ENCODE data around the gene C3orf62. TPM values are rescaled to one million over a fixed set of nuclear protein-coding genes. Genes with fewer than 3 reads are reported as not detected.
A peak's percentile ranks its signal among the peaks of the same experiment; 100 is the strongest.

Gene C3orf62
- total and polyA plus RNA-seq, 3 donors from 2014 or later: 14.1 to 48.6 (median 25.9) TPM

DNA sequence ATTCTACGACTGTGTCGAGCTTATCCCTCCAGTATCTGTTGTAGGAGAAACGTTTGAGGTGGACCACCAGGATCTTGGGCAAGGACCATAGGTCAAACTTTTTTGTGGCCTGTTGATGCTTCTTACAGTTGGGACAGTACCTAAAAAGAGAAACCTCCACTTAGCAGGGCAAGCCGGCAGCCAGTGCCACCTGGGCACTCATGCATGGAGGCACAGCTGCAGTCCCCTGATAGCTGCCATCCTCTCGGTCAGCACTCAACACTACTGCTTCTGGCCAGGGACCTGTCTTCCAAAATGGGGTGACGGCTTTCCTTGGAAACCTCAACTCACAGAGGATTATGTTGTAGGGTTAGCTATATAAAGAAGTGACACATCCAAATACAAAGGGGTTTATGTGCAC is 7.0 kb upstream of the C3orf62 start:
- Histone ChIP-seq H3K27me3 (no peaks in the 10 kb centered on the region), H3K4me3 (no peak overlapping the region), H3K9me3 (no peaks in the 10 kb centered on the region), H3K4me1 (peaks cover 3% of the 10 kb centered on the region), H3K27ac (no peak overlapping the region), H3K36me3 (ENCODE audit: low read depth, missing control alignments) (no peaks in the 10 kb centered on the region)
- intact Hi-C loops (cut with DNase I; ENCODE audit: low total_unique reads): no loop called here
- 90 to 93% methylated on average over 4 to 6 of the region's 6 CpGs for WGBS, 2 donors
- no peak for DNase-seq
- no peak for TF ChIP-seq POLR2A (IDR thresholded peaks at IDR 0.05)
- TF ChIP-seq, protein P1, sequence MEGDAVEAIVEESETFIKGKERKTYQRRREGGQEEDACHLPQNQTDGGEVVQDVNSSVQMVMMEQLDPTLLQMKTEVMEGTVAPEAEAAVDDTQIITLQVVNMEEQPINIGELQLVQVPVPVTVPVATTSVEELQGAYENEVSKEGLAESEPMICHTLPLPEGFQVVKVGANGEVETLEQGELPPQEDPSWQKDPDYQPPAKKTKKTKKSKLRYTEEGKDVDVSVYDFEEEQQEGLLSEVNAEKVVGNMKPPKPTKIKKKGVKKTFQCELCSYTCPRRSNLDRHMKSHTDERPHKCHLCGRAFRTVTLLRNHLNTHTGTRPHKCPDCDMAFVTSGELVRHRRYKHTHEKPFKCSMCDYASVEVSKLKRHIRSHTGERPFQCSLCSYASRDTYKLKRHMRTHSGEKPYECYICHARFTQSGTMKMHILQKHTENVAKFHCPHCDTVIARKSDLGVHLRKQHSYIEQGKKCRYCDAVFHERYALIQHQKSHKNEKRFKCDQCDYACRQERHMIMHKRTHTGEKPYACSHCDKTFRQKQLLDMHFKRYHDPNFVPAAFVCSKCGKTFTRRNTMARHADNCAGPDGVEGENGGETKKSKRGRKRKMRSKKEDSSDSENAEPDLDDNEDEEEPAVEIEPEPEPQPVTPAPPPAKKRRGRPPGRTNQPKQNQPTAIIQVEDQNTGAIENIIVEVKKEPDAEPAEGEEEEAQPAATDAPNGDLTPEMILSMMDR (IDR thresholded peaks at IDR 0.05): no peak

- Histone ChIP-seq H3K4me1 (peaks cover 35% of the 10 kb centered on the region), H3K36me3 (ENCODE audit: low read depth, missing control alignments) (no peaks in the 10 kb centered on the region), H3K27me3 (no peaks in the 10 kb centered on the region), H3K27ac (peak overlapping the region in 1 of 2 donors; percentile 98), H3K9me3 (no peaks in the 10 kb centered on the region), H3K4me3 (no peak overlapping the region)
- no peak for DNase-seq
- TF ChIP-seq, protein P1 (IDR thresholded peaks at IDR 0.05): no peak
- TF ChIP-seq POLR2A (IDR thresholded peaks at IDR 0.05): no peak
- intact Hi-C loops (cut with DNase I; ENCODE audit: low total_unique reads): loop anchor here (10.0 kb wide), 1 partner anchor 255 kb away; the partner anchor contains the start of genes IMPDH2 and NDUFAF3
These were observed 2.3 kb upstream of the C3orf62 start for GRCh38 chr3:49279376-49279775.

- DNase-seq: no peak
- H3K4me3 ChIP-seq: no peak overlapping the region
- H3K36me3 ChIP-seq (ENCODE audit: low read depth, missing control alignments): no peaks in the 10 kb centered on the region
- intact Hi-C loops (cut with DNase I; ENCODE audit: low total_unique reads): loop anchor here (10.0 kb wide), 1 partner anchor 254 kb away; the partner anchor contains the start of genes IMPDH2 and NDUFAF3
- TF ChIP-seq, protein P1 (IDR thresholded peaks at IDR 0.05): no peak
- no peak for TF ChIP-seq POLR2A (IDR thresholded peaks at IDR 0.05)
- 27 to 41% methylated on average over 4 of the region's 4 CpGs for WGBS, 2 donors
- H3K4me1 ChIP-seq: peaks cover 35% of the 10 kb centered on the region
- H3K27me3 ChIP-seq: no peaks in the 10 kb centered on the region
- H3K27ac ChIP-seq: peak overlapping the region; percentile 58 to 98
- no peaks in the 10 kb centered on the region for H3K9me3 ChIP-seq
These were observed 1.5 kb upstream of the C3orf62 start for GRCh38 chr3:49278548-49278947.

DNA sequence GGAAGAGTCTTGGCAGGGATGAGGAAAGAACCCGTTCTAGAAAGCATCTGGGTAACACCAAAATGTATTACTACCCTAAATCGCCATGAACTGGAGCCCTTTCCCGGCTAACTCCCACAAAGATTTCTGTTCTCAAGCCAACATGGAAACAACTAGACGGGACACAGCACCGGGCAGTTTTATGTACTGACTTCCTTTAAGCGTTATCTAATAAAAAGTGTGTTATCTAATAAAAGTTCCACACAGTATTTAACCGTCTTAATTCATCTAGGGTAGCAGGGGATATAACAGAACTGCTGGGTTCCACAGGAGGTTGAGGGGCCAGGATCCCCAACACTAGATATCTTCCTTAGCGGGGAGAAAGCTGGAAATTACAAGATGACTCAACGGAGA is 347 bp upstream of the C3orf62 start:
- Histone ChIP-seq H3K9me3 (no peaks in the 10 kb centered on the region), H3K4me1 (peaks cover 35% of the 10 kb centered on the region), H3K36me3 (ENCODE audit: low read depth, missing control alignments) (no peaks in the 10 kb centered on the region), H3K27me3 (no peaks in the 10 kb centered on the region), H3K4me3 (peak overlapping the region; percentile 50 to 66), H3K27ac (peak overlapping the region; percentile 94 to 98)
- 10 to 14% methylated on average over 9 of the region's 9 CpGs for WGBS, 2 donors
- TF ChIP-seq POLR2A (IDR thresholded peaks at IDR 0.05): no peak
- TF ChIP-seq, protein P1 (IDR thresholded peaks at IDR 0.05): no peak
- DNase-seq: no peak
- intact Hi-C loops (cut with DNase I; ENCODE audit: low total_unique reads): loop anchor here (10.0 kb wide), 1 partner anchor 253 kb away; the partner anchor contains the start of genes IMPDH2 and NDUFAF3

Measured in testis (tissue), 3 donors.